ENCODE results near the gene PDE4B. TPM values are rescaled to one million over a fixed set of nuclear protein-coding genes. Genes with fewer than 3 reads are reported as not detected.

The PDE4B gene
- total RNA-seq, 1 experiment from 2014 or later = 3.3 TPM

DNA sequence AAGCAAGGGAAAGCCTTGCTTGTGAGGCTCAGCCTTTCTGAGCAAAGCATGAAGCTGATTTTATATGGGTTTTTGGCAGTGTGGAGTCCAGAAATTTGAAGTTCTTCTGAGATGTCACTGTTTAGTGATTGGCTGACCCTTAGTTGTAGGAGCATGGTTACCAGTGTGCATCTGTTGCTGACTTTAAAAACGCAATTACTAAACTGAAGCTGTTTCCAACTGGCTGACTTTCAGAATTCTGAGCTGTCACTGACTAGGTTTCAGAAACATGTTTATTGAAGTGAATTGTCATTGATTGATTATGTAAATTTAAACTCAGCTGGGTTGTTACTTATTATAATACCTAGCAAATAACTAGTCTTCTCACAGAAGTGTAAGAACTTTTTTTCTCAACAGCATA is 89.4 kb downstream of the PDE4B start:
- Mint-ChIP-seq H3K4me3 (ENCODE audit: unreplicated experiment) (no peak overlapping the region), H3K27me3 (ENCODE audit: insufficient read depth, unreplicated experiment) (no peaks in the 10 kb centered on the region), H3K9me3 (ENCODE audit: unreplicated experiment) (no peaks in the 10 kb centered on the region), H3K27ac (ENCODE audit: low read depth, unreplicated experiment) (no peak overlapping the region), H3K36me3 (ENCODE audit: insufficient read depth, unreplicated experiment) (no peaks in the 10 kb centered on the region), H3K4me1 (ENCODE audit: insufficient read depth, unreplicated experiment) (no peaks in the 10 kb centered on the region)
- DNase-seq (ENCODE audit: unreplicated experiment) = no peak
- CTCF ChIA-PET = interaction anchor here (0.6 kb wide), 1 partner anchor 31 kb away, joined by 3 read pairs; no protein-coding TSS in a partner anchor
- POLR2A ChIA-PET = no interaction called here
- TF ChIP-seq, protein P1, sequence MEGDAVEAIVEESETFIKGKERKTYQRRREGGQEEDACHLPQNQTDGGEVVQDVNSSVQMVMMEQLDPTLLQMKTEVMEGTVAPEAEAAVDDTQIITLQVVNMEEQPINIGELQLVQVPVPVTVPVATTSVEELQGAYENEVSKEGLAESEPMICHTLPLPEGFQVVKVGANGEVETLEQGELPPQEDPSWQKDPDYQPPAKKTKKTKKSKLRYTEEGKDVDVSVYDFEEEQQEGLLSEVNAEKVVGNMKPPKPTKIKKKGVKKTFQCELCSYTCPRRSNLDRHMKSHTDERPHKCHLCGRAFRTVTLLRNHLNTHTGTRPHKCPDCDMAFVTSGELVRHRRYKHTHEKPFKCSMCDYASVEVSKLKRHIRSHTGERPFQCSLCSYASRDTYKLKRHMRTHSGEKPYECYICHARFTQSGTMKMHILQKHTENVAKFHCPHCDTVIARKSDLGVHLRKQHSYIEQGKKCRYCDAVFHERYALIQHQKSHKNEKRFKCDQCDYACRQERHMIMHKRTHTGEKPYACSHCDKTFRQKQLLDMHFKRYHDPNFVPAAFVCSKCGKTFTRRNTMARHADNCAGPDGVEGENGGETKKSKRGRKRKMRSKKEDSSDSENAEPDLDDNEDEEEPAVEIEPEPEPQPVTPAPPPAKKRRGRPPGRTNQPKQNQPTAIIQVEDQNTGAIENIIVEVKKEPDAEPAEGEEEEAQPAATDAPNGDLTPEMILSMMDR (IDR thresholded peaks at IDR 0.05; ENCODE audit: unreplicated experiment) = no peak
- intact Hi-C loops (cut with micrococcal nuclease) = no loop called here
- BruUV-seq (replicated peaks) = no TSS peak

DNA sequence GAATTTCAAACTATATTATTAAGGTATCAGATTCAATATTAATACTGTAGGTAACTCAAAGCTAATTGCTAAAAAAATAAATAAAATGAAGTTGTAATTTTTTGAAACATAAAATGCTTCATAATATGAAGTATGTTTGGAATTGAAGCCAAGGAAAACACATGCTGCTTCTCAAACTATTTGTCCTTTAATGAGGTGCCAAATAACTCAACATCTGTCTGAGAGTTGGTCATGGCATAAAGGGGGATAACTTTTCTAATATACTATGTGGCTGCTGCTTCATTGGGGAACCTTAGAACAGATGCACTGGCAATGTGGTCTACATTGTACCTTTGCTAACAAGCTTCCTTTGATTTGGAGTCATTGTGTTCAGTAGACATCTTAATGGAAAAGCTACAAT is 96.7 kb downstream of the PDE4B start:
- ChIA-PET POLR2A (no interaction called here), CTCF (no interaction called here)
- Mint-ChIP-seq H3K4me3 (ENCODE audit: unreplicated experiment) (no peak overlapping the region), H3K4me1 (ENCODE audit: insufficient read depth, unreplicated experiment) (no peaks in the 10 kb centered on the region), H3K27ac (ENCODE audit: low read depth, unreplicated experiment) (no peak overlapping the region), H3K27me3 (ENCODE audit: insufficient read depth, unreplicated experiment) (no peaks in the 10 kb centered on the region), H3K36me3 (ENCODE audit: insufficient read depth, unreplicated experiment) (no peaks in the 10 kb centered on the region), H3K9me3 (ENCODE audit: unreplicated experiment) (no peaks in the 10 kb centered on the region)
- intact Hi-C loops (cut with micrococcal nuclease) = no loop called here
- DNase-seq (ENCODE audit: unreplicated experiment) = no peak
- TF ChIP-seq, protein P1 (IDR thresholded peaks at IDR 0.05; ENCODE audit: unreplicated experiment) = no peak
- no TSS peak for BruUV-seq (replicated peaks)

DNA sequence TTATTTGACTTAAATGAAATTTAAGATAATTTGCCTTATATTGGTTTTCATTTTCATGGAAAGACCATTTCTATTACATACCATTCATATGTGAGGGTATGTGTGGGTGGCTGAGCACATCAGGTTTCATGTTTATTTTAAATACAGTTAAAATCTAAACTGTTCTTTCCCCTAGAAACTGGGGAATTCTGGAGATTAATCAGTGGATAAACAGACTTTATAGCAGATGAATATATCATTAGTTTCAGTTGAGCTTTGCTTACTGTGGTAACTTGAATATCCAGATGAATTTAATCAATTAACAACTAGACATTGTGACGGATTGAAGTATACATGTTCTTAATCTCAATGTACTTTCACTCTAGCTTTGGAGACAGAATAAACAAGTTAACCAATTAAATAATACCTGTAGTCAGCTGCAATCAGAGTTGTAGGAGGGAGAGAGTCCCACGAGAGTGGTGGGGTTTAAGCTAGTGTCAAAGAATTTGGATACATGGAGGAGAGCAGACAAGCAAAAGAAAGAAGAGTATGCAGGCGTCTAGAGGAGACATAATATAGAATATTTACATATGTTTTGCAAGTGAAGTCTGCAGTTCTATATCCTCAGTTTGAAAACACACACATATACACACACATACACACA is 97.6 kb downstream of the PDE4B start:
- H3K4me3 Mint-ChIP-seq (ENCODE audit: unreplicated experiment) = no peak overlapping the region
- DNase-seq (ENCODE audit: unreplicated experiment) = no peak
- intact Hi-C loops (cut with micrococcal nuclease) = no loop called here
- no peaks in the 10 kb centered on the region for H3K9me3 Mint-ChIP-seq (ENCODE audit: unreplicated experiment)
- POLR2A ChIA-PET = no interaction called here
- no peaks in the 10 kb centered on the region for H3K4me1 Mint-ChIP-seq (ENCODE audit: insufficient read depth, unreplicated experiment)
- no TSS peak for BruUV-seq (replicated peaks)
- H3K27me3 Mint-ChIP-seq (ENCODE audit: insufficient read depth, unreplicated experiment) = no peaks in the 10 kb centered on the region
- H3K36me3 Mint-ChIP-seq (ENCODE audit: insufficient read depth, unreplicated experiment) = no peaks in the 10 kb centered on the region
- TF ChIP-seq, protein P1 (IDR thresholded peaks at IDR 0.05; ENCODE audit: unreplicated experiment) = no peak
- H3K27ac Mint-ChIP-seq (ENCODE audit: low read depth, unreplicated experiment) = no peak overlapping the region
- CTCF ChIA-PET = no interaction called here

DNA sequence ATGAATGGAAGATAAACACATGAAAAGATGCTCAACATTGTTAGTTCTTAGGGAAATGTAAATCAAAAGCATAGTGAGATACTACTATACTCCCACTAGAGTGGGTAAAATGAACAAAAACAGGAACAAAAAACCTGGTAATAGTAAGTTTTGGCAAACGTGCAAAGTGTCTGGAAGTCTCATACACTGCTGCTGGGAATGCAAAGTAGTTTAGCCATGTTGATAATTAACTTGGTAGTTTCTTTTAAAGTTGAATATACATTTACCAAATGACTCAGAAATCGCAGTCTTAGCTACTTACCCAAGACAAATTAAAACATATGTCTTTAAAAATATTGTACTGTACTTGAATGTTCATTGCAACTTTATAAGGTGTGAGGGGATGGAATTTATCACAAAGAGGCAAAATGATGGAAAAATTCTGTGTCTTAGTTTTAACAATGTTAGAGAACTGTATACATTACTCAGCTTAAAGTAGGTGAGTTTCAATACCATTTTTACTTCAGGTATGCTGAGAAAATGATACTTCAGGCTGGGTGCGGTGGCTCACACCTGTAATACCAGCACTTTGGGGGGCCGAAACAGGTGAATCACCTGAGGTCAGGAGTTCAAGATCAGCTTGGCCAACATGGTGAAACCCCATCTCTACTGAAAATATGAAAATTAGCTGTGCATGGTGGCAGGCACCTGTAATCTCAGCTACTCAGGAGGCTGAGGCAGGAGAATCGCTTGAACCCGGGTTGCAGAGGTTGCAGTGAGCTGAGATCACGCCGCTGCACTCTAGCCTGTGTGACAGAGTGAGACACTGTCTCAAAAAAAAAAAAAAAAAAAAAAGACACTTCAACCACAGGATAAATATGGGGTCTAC is 102.3 kb downstream of the PDE4B start:
- H3K27ac Mint-ChIP-seq (ENCODE audit: low read depth, unreplicated experiment) = no peak overlapping the region
- intact Hi-C loops (cut with micrococcal nuclease) = no loop called here
- DNase-seq (ENCODE audit: unreplicated experiment) = no peak
- H3K9me3 Mint-ChIP-seq (ENCODE audit: unreplicated experiment) = no peaks in the 10 kb centered on the region
- H3K27me3 Mint-ChIP-seq (ENCODE audit: insufficient read depth, unreplicated experiment) = no peaks in the 10 kb centered on the region
- no peaks in the 10 kb centered on the region for H3K4me1 Mint-ChIP-seq (ENCODE audit: insufficient read depth, unreplicated experiment)
- no TSS peak for BruUV-seq (replicated peaks)
- H3K36me3 Mint-ChIP-seq (ENCODE audit: insufficient read depth, unreplicated experiment) = no peaks in the 10 kb centered on the region
- TF ChIP-seq, protein P1 (IDR thresholded peaks at IDR 0.05; ENCODE audit: unreplicated experiment) = no peak
- H3K4me3 Mint-ChIP-seq (ENCODE audit: unreplicated experiment) = no peak overlapping the region
- POLR2A ChIA-PET = no interaction called here
- CTCF ChIA-PET = no interaction called here

Data from MCF 10A (cell line).